NCI-H2196 (cell line): ENCODE measurements around the gene CDC42BPB.
"Not testable (repeated sequence)": the region's sequence is repeated elsewhere in the genome, so short reads cannot be mapped to it uniquely, and the experiment has no call there.

Source experiments
- DNase-seq: peaks from one replicate; lab custom pipeline; 2025; ENCODE audit not compliant: unreplicated experiment; lab: John Stamatoyannopoulos, UW

The CDC42BPB gene

DNA sequence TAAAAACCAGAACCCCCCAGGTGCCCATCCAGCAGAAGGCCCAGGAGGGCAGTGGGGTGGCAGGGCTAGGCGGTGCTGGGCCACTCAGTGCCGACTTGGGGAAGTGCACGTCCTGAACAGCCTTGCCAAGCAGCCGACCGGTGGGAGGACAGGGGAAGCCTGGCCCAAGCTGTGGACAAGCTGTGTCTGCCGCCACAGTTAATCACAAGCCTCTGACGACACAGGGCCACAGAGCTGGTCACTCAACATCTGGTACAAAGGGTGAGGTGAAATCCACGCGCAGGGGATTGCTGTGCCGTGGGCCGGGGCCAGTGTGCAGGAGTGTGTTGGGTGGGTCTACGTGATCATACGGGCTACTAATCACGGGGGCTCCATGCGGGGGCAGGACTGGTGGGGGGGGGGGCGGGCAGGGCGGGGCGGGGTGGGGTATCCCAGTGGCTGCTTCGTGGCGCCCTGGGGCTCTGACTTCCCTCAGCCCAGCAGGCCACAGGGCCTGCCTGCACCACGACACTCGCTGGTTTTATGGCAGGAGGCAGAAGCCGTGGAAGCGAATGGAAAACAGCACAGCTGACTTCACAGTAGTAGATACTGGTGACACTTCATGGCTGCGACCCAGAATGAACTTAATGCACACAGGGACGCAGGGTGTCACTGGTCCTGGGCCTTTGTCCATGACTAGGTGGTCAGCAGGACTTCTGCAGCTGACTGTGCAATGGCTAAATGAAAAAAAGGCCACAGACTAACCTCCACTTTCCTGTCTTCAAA, 124.7 kb downstream of the CDC42BPB start:
- DNase-seq: no peak

DNA sequence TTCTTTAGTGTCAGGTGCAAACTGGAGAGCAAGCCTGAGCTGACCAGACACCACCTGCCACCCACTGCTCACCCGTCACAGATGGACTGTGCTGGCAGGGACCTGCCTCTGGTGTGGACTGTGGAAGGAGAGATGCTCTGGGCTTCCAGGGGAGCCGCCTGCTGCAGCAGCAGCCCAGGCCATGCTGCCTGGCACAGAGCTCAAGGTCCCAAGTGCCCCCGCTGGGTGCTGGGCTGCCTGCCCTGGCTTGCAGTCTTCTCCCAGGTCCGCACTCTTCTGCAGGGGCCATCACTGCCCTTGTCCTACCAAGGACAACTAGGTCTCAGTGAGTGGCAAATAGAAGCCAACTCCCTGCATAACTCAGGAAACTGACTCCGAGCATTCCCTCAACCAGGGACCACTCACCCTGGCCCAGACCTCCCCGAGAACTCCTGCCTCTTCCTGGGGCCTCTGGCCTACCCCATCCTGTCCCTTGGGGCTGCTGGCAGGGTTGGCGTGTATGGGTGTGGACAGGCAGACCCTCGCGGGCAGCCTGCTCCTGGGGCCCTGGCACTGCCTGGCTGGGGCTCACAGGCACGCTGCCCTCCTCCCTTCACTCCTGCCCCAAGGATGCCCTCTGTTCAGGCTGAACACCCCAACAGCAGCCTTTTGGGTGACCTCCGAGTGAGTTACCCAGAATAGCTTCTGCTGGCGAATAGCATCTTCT, 125.6 kb downstream of the CDC42BPB start:
- DNase-seq: no peak

DNA sequence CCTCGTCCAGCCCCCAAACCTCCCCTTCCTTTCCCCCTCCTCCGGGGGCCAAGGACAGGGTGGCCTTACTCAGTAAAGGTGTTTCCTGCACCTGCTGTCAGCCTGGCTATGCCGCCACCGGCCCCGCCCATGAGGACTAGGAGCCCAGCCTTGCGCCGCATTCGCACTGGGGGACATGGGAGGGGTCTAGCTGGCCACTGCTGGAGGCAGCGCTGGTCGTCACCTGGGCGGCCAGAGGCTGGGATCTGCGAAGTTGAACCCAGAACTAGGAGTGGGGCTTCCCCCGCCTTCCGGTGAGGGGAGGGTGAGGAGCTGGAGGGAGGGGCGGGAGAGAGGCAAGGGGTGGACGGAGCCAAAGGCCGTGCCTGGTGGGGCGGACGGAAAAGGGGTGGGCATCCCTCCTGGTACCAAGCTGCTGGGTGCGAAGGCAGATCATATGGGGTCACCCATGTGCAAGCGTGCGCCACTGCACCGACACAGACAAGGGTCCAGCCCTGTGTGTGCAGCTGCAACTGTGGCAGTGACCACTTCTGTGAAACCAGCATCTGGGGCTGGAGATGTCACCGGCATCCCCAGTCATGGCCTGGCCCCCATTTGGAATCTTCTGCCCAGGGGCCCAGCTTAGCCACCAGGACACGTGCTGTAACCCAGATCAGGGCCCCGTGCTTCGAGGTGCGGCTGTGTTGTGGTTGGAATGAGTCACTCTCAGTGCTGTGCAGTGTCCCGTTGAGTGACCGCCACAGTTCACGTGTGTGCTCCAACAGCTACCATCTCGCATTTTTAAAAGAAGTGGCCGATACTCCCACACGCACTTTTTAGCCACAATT, 126.4 kb downstream of the CDC42BPB start:
- DNase-seq: no peak

DNA sequence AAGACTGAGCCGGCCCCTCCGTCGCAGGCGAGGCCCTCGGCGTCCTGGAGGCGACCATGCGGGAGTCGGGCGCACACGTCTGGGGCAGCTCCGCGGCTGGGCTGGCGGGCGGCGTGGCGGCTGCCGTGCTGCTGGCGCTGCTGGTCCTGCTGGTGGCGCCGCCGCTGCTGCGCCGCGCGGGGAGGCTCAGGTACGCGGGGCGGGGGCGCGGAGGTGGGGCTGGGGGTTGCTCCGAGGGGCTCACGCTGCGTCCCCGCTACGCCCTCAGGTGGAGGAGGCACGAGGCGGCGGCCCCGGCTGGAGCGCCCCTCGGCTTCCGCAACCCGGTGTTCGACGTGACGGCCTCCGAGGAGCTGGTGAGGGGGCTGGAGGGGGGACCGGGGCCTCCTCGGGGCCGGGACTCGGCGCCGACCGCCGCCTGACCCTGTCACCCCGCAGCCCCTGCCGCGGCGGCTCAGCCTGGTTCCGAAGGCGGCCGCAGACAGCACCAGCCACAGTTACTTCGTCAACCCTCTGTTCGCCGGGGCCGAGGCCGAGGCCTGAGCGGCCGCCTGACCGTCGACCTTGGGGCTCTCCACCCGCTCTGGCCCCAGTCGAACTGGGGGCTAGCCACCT, 127.1 kb downstream of the CDC42BPB start:
- peak; percentile 1 for DNase-seq

DNA sequence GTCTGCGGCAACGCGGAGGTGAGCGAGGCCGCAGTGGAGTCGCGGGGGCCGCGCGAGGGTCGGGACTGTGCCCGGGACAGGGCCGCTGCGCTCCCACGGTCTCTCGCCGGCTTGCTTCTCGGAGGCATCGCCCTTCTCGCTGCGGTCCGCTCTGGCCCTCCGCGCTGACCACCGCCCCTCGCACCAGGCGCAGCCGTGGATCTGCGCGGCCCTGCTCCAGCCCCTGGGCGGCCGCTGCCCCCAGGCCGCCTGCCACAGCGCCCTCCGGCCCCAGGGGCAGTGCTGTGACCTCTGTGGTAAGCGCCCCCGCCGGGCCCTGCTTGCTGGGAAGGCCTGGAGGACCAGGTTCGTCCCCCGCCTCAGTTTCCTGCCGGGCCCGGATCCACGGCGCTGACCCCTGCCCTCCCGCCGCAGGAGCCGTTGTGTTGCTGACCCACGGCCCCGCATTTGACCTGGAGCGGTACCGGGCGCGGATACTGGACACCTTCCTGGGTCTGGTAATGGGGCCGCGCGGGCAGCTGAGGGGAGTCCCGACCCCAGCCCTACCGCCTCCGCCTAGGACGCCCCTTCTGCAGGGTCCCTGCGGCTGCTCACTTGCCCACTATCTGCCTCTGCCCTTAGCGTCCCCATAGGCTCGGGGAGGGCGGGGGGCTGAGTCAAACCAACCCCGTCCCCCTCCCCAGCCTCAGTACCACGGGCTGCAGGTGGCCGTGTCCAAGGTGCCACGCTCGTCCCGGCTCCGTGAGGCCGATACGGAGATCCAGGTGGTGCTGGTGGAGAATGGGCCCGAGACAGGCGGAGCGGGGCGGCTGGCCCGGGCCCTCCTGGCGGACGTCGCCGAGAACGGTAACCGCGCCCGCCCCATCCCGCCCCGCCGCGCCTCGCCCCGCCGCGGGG, 127.9 kb downstream of the CDC42BPB start:
- no peak for DNase-seq

DNA sequence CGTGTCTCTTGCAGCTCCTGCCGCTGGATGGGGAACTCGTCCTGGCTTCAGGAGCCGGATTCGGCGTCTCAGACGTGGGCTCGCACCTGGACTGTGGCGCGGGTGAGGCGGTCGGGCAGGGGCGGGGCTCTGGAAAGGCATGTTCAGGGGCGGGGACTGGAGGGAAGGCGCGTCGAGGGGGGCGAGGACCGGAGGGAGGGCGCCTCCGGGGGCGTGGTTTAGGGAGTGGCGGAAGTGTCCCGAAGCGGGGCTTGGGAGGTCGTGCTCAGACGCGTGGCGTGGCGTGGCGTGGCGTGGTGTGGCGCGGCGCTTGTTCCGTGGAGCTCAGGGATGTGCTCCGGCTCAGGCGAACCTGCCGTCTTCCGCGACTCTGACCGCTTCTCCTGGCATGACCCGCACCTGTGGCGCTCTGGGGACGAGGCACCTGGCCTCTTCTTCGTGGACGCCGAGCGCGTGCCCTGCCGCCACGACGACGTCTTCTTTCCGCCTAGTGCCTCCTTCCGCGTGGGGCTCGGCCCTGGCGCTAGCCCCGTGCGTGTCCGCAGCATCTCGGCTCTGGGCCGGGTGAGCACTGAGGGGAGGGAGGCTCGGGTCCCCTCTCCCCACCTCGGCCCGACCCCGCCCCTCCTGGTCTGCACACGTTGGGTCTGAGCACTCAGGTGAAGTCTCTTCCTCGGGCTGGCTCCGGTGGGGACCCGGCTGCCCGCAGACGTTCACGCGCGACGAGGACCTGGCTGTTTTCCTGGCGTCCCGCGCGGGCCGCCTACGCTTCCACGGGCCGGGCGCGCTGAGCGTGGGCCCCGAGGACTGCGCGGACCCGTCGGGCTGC, 128.7 kb downstream of the CDC42BPB start:
- peak; percentile 47 for DNase-seq

DNA sequence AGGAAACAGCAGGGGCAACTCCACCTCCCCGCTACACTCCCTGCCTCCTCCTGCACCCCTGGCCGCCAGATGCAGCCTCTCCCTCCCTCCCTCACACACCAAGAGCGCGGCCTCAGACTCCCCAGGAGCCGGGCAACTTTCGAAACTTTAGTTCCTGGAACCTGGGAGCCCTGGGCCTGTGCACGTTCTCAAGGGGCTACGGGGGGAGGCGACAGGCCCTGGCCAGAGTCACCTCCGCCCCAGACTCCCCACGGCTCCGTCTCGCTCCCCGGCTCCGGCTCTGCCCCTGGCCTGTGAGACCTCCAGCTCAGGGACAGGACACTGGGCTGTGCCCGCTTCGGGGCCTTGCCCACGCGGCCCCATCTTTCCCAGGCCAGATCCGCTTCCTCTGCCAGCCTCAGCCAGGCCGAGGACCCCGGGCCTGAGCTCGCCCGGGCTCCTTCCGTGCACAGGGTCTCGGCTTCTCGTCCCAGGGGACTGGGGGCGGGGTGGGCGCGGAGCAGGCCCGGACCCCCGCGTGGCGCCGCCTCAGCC, 129.4 kb downstream of the CDC42BPB start:
- DNase-seq: no peak

DNA sequence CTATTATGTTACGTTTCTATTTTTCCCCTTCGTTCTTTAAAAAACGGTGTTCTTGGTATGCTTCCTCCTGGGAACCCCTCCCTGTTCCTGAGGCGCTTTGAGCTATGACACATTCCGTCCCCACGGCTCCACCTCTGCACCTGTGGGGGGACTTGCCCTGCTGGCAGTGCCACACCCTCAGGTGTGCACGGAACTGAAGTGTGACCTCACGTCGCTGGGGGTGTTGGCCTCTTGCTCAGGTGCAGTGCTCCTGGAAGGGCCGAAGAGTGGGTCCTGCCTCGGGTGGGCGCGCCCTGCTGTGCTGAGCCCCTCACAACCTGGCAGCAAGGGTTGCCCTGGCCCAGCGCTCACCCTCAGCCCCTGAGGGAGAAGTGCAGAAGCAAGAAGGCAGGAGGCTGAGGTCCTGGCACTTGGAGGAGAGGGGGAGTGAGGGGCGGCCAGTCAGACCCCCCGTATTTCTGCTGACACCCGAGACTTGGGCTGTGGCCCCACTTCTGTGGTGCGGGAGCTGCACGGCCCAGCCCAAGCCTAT, 129.9 kb downstream of the CDC42BPB start:
- no peak for DNase-seq

DNA sequence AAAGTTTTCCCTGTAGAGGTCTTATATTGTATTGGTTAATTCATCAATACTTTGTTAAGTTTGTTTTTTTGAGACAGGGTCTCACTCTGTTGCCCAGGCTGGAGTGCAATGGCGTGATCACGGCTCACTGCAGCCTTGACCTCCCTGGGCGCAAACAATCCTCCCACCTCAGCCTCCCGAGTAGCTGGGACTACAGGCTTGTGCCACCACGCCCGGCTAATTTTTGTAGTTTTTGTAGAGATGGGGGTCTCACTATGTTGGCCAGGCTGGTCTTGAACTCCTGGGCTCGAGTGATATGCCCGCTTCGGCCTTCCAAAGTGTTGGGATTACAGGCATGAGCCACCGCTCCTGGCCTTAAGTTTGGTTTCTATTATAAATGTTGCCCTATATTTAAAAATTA, 130.5 kb downstream of the CDC42BPB start:
- DNase-seq: not testable (repeated sequence)

DNA sequence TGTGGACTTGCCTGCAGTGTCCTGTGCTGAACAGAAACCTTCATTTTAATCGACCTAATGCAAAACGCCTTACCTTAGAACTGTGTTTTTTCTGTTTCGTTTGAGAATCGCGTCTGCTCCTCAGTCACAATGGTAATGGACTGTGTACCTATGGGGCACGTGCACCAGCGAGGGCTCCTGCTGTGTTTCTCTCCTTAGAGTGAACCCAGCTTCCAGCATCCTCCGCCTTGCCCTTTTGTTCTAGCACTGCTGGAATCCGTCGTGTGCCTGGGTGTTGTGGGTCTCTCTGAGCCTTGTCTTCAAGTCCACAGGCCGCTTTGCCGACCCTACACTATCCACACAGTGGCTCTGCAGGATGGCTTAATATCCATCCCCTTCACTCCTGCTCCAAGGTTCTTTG, 131.2 kb downstream of the CDC42BPB start:
- no peak for DNase-seq

DNA sequence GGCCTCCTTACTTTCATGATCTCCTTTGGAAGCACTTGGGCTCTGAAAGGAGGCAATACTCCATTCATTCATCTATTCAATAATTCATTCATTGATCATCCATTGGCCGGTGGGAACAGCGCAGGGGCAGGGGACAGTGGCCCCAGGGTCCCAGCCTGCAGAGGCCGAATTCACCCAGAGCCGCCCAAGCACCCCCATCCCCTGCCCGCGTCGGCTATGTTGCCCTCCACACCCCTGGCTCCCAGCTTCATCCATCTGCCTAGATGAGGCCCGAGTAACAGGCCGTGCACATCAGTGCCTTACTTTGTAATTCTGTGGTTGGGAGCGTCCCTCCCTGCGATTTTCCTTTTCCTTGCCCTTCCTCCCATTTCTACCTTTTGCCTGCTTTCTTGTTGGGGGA, 131.7 kb downstream of the CDC42BPB start:
- no peak for DNase-seq

DNA sequence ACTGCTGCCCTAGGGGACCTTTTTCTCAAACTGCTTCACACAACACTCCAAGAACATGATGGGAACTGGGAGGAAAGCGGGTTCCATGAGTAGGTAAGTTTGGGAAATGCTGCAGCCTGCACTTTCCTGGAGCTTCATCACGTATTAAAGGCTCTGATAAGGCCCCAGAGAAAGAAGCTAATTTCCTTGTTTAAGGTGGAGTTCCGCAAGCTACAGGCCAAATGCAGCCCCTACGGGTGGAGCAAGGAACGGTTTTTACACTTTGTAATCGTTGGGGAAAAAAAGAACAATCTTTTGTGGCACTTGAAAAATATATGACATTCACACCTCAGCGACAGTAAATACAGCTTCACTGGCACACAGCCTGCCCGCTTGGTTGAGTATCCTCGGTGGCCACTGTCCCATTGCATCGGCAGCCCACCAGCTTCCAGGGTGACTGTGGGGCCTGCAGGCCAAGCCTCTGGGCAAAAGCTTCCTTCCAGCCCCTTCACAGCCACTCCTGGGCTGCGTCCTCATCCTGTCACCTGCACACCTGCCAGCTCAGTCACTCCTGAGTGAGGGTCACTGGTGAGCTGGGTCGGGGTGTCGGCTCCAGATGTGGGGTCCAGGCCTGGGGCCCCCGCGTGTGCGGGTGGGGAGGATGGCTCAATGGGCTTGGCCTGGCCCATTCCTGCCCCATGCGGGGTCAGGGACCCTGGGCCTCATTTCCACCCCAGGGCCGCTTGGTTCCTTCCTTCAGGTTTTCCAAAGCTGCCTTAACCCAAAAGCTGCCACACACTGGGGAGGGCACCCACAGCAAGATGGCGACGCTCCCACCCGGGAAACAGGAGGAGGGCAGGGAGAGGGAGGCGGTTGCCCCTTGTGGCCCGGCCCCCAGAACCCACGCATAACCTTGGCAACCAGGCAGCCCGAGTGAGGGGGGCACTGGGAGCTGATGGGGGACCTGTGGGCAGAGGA, 132.4 kb downstream of the CDC42BPB start:
- no peak for DNase-seq

DNA sequence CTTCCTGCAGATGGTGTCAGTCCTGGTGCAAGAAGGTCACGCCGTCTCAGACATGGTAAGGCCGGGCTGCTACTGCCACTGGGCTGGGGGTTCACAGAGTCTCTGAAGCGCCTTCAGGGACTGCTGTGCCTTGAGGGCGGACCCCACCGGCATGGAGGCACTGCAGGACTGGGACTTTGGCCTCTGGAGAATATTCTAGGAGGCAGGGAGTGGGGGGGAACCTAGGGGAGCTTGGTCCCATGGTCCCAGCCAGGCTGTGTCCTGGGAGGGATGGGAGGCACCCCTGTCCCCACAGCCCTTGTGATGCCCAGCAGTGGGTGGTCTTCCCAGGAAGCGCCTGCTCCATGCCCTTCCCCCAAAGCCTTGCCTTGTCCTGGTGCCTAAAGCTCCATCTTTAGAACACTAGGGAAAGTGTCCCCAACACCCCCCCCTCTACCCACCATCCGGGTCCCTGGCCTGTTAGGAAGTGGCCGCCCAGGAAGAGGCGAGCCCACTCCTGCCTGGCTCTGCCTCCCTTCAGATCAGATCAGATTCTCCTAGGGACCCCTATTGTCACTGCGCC, 133.3 kb downstream of the CDC42BPB start:
- DNase-seq: no peak

DNA sequence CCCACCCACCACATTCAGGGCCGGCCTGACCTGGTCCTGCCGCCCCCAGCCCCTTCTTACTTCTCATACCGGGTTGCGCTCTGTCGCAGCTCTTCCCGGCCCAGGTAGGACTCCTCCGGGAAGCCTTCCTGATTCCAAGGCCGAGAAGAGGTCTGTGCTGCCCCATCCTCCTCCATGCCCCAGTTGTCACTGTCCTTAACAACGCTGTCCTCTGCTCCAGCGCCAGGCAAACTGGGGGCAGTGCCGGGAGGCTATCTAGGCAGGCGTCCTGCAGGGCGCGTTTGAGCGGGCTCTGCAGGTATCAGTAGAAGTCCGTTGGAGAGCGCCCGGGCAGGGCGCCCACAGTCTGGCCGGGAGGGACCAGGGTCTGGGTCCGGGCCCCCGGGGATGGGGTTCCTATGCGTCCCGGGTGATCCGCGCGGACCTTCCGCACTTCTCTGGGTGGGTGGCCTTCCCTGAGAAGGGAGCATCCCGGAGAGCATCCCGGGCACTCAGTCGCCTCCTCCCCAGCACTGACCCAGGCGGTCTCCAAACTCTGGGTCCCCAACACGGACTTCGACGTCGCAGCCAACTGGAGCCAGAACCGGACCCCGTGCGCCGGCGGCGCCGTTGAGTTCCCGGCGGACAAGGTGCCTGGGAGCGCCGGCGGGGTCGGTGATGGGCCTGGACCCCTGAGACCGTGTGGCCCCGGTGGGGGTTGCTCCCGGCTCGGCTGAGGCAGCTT, 134.0 kb downstream of the CDC42BPB start:
- DNase-seq: no peak

DNA sequence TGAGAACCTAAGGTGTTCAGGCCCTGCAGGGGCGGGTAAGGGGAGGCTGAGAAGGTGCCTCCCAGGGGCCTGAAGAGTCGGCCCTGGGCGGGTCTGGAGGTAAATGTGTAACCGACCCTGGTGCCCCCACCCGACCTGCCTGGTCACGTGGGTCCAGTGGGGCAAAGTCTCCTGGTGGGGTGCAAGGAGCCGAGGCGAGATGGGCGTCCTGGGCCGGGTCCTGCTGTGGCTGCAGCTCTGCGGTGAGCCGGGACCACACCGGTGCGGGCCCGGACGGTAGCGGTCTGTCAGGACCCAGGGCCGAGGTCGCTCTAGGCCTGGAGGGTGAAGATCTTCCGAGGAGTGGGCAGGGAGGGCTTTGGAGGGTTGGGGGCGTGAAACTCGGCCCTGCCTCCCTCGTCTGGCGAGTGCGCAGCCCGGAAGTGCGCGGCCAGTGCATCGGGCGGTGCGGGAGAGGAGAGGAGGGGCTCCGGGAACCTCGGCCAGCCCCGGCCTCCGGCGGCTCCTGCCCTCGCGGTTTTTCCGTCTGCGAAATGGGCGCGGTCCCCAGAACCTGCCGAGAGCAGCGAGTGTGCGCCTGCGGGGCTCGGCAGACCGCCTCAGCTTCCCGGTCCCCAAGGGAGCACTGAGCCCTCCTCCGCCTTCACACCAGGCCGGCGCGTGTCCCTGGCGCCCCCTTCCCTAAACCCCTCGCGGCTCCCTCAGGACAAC, 134.7 kb downstream of the CDC42BPB start, which contains the start of gene AMN:
Gene AMN, plus strand, starts transcription at position 174 of the 711 bp plus-strand sequence. Its CDS starts 26 bp downstream, at position 200.
- DNase-seq: no peak

DNA sequence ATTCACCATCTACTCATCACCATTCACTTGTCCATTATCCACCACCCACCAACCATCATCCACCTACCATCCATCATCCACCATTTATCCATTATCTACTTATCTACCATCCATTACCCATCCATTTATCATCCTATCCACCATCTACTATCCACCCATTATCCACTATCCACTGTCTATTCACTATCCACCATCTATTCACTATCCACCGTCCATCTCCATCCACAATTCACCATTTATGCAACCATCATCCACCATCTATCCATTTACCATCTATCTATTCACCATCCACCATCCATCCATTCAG, 136.4 kb downstream of the CDC42BPB start:
- no peak for DNase-seq
